LNCAP (cell line): Measurements from ENCODE around the gene RPTOR.

Experiments
- TF ChIP-seq, protein P1 (sequence below): fragments of 450-650 bp; IDR thresholded peaks from 2 replicates; pipeline ENCODE4 v1.5.1; 2017; ENCODE audit warnings: mild to moderate bottlenecking

Gene RPTOR

DNA sequence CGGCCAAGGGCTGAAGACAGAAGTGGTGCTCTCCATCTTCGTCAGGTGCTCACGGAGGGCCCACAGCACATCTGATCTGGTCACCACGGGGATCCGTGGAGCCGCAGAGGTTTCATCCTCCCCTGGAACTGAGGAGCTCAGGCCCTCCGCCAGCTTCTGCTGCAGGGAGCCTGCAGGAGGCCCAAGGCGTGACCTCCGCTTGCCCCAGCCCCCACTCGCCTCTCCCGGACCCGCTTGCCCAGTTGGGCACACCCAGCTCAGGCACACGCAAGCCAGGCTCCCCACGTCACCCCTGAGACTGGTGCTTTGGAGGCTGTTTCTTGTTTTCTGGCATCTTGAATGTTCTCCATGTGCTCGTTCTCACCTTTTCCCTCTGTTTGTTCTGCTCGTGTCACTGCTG is 407.7 kb downstream of the RPTOR start:
- TF ChIP-seq, protein P1, sequence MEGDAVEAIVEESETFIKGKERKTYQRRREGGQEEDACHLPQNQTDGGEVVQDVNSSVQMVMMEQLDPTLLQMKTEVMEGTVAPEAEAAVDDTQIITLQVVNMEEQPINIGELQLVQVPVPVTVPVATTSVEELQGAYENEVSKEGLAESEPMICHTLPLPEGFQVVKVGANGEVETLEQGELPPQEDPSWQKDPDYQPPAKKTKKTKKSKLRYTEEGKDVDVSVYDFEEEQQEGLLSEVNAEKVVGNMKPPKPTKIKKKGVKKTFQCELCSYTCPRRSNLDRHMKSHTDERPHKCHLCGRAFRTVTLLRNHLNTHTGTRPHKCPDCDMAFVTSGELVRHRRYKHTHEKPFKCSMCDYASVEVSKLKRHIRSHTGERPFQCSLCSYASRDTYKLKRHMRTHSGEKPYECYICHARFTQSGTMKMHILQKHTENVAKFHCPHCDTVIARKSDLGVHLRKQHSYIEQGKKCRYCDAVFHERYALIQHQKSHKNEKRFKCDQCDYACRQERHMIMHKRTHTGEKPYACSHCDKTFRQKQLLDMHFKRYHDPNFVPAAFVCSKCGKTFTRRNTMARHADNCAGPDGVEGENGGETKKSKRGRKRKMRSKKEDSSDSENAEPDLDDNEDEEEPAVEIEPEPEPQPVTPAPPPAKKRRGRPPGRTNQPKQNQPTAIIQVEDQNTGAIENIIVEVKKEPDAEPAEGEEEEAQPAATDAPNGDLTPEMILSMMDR, result no peak

- TF ChIP-seq, protein P1, result no peak
These were observed 409.1 kb downstream of the RPTOR start for GRCh38 chr17:80953471-80954315.

DNA sequence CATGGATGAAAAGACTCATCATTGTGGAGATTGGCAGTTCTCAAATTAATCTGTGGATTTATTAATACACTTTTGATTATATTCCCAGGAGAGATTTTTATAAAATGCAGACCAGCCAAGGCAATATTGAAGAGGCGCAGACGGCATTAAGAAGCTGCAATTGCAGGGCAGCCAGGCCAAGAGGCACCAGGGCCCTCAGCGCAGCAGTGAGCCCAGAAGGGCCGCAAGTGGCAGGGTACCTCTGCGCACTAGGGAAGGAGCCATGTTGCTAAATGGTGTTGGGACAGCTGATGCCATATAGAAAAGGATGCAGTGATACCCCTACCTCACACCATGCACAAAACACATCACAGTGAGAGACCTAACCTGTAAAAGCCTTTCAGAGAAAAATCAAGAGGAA is 410.4 kb downstream of the RPTOR start:
- TF ChIP-seq, protein P1, result no peak

GRCh38 chr17:80955671-80956280 is 411.1 kb downstream of the RPTOR start:
- TF ChIP-seq, protein P1, result no peak

- TF ChIP-seq, protein P1, result no peak
These were observed 411.9 kb downstream of the RPTOR start for GRCh38 chr17:80956321-80957190.

GRCh38 chr17:80957461-80957941 is 412.9 kb downstream of the RPTOR start:
- TF ChIP-seq, protein P1, result no peak

- TF ChIP-seq, protein P1, result no peak
These were observed 414.8 kb downstream of the RPTOR start for GRCh38 chr17:80959330-80960036.
